CD4-positive, CD25-positive, alpha-beta regulatory T cell (primary cell): ENCODE data around the gene ZSCAN4. TPM values are rescaled to one million over a fixed set of nuclear protein-coding genes. Genes with fewer than 3 reads are reported as not detected.
A peak's percentile ranks its signal among the peaks of the same experiment; 100 is the strongest.

Source experiments
- ATAC-seq, 2 donors: fragments of 150-1000 bp; cut with Tn5 transposase; one replicate each; pipeline ENCODE4 v1.10.0; 2021; ENCODE audit warnings: low read depth in 2 of 2, moderate number of reproducible peaks in 2 of 2, moderate library complexity in 1 of 2
- DNase-seq, 3 donors: peaks; one replicate each; pipeline versions ENCODE4 v3.0.0 to v3.0.0-alpha.2; 2012 to 2022; ENCODE audit warnings: mixed read lengths in 1 of 3
- H3K27ac ChIP-seq: one replicate; pipeline ENCODE4 v1.7.0; 2013; ENCODE audit warnings: mild to moderate bottlenecking, low read length; ENCODE audit not compliant: insufficient read depth, poor library complexity, severe bottlenecking
- H3K27me3 ChIP-seq: one replicate; pipeline ENCODE4 v1.7.0; 2013; ENCODE audit warnings: low read length; ENCODE audit not compliant: control insufficient read depth, insufficient read depth
- H3K36me3 ChIP-seq: one replicate; pipeline ENCODE4 v1.7.0; 2013; ENCODE audit warnings: mild to moderate bottlenecking, low read length, moderate library complexity; ENCODE audit not compliant: control insufficient read depth, insufficient read depth
- H3K4me1 ChIP-seq: 2 replicates; pipeline ENCODE4 v1.7.0; 2013; ENCODE audit warnings: mild to moderate bottlenecking, low read length; ENCODE audit not compliant: insufficient read depth, control insufficient read depth, poor library complexity, severe bottlenecking
- H3K4me3 ChIP-seq: one replicate; pipeline ENCODE4 v1.7.0; 2013; ENCODE audit warnings: low read depth, mild to moderate bottlenecking, low read length, moderate library complexity
- H3K9me3 ChIP-seq, 2 experiments: 1 replicate in 1 of 2; 2 replicates in 1 of 2; pipeline ENCODE4 v1.7.0; 2013; ENCODE audit warnings: low read length in 2 of 2, mild to moderate bottlenecking in 1 of 2, moderate library complexity in 1 of 2; ENCODE audit not compliant: control insufficient read depth in 2 of 2
- H3K27ac Mint-ChIP-seq, 3 donors: one replicate each; pipeline ENCODE4 v1.8.0; 2020 to 2022; ENCODE audit warnings: mild to moderate bottlenecking in 3 of 3, mixed read lengths in 3 of 3, moderate library complexity in 2 of 3
- H3K27me3 Mint-ChIP-seq: one replicate; pipeline ENCODE4 v1.8.0; 2022; ENCODE audit warnings: mild to moderate bottlenecking, mixed read lengths
- H3K36me3 Mint-ChIP-seq: one replicate; pipeline ENCODE4 v1.8.0; 2020; ENCODE audit warnings: mixed read lengths
- H3K4me1 Mint-ChIP-seq, 4 donors: one replicate each; pipeline ENCODE4 v1.8.0; 2020 to 2022; ENCODE audit warnings: mixed read lengths in 4 of 4, mild to moderate bottlenecking in 1 of 4
- H3K4me3 Mint-ChIP-seq, 4 donors: one replicate each; pipeline ENCODE4 v1.8.0; 2020 to 2022; ENCODE audit warnings: mild to moderate bottlenecking in 4 of 4, mixed read lengths in 4 of 4, moderate library complexity in 3 of 4
- H3K9me3 Mint-ChIP-seq, 7 donors: one replicate each; pipeline ENCODE4 v1.8.0; 2020 to 2022; ENCODE audit warnings: mixed read lengths in 7 of 7, mild to moderate bottlenecking in 3 of 7, moderate library complexity in 2 of 7
- polyA plus RNA-seq, 4 donors: library from polyadenylated mRNA; unstranded; fragments of 300-500 nt; fragmentation: Illumina TruSeq; gene quantifications; one replicate each; pipeline ENCODE4 v1.2.3, GENCODE V29; 2021
- total RNA-seq: library from RNA; stranded (reverse); gene quantifications from one replicate; pipeline ENCODE4 v1.2.3, GENCODE V29; 2022

Gene ZSCAN4
- total and polyA plus RNA-seq, 5 donors from 2014 or later = not detected

DNA sequence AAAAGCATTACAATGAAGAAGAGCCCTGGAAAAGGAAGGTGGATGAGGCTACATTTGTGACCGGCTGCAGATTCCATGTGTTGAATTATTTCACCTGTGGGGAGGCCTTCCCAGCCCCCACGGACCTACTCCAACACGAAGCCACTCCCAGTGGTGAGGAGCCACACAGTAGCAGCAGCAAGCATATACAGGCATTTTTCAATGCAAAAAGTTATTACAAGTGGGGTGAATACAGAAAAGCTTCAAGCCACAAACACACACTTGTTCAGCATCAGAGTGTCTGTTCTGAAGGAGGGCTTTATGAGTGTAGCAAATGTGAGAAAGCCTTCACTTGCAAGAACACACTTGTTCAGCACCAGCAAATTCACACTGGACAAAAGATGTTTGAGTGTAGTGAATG, 18.0 kb downstream of the ZSCAN4 start:
- Mint-ChIP-seq H3K36me3 (peaks cover 62% of the 10 kb centered on the region), H3K4me1 (peaks cover 8 to 35% (median 20%) of the 10 kb centered on the region in 4 donors), H3K4me3 (no peak overlapping the region), H3K27ac (no peak overlapping the region), H3K9me3 (peaks cover 7 to 93% (median 58%) of the 10 kb centered on the region in 7 donors), H3K27me3 (no peaks in the 10 kb centered on the region)
- peaks cover 52% of the 10 kb centered on the region for H3K36me3 ChIP-seq
- ATAC-seq = no peak
- no peaks in the 10 kb centered on the region for H3K27me3 ChIP-seq
- H3K27ac ChIP-seq = no peak overlapping the region
- H3K4me3 ChIP-seq = no peak overlapping the region
- H3K9me3 ChIP-seq = peaks cover 77 to 96% of the 10 kb centered on the region in 2 experiments
- no peak for DNase-seq
- H3K4me1 ChIP-seq = peaks cover 13% of the 10 kb centered on the region

DNA sequence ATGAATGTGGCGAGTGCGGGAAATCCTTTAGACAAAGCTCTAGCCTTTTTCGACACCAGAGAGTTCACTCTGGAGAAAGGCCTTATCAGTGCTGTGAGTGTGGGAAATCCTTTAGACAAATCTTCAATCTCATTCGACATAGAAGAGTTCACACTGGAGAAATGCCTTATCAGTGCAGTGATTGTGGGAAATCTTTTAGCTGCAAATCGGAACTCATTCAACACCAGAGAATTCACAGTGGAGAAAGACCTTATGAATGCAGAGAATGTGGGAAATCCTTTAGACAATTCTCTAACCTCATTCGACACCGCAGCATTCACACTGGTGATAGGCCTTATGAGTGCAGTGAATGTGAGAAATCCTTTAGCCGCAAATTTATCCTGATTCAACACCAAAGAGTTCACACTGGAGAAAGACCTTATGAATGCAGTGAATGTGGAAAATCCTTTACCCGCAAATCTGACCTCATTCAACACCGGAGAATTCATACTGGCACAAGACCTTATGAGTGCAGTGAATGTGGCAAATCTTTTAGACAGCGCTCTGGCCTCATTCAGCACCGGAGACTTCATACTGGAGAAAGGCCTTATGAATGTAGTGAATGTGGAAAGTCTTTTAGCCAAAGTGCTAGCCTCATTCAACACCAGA, 18.8 kb downstream of the ZSCAN4 start:
- Histone ChIP-seq H3K36me3 (peaks cover 52% of the 10 kb centered on the region), H3K27ac (no peak overlapping the region), H3K4me3 (no peak overlapping the region), H3K9me3 (peaks cover 82 to 97% of the 10 kb centered on the region in 2 experiments), H3K27me3 (no peaks in the 10 kb centered on the region), H3K4me1 (peaks cover 8% of the 10 kb centered on the region)
- Mint-ChIP-seq H3K4me1 (peaks cover 1 to 27% (median 18%) of the 10 kb centered on the region in 4 donors), H3K27me3 (no peaks in the 10 kb centered on the region), H3K27ac (peak overlapping the region in 1 of 3 donors; percentile 43), H3K36me3 (peaks cover 55% of the 10 kb centered on the region), H3K9me3 (peaks cover 7 to 86% (median 55%) of the 10 kb centered on the region in 7 donors), H3K4me3 (no peak overlapping the region)
- DNase-seq = no peak
- no peak for ATAC-seq

GRCh38 chr19:57688011-57688763, 19.5 kb downstream of the ZSCAN4 start:
- Mint-ChIP-seq H3K9me3 (peaks cover under 1 to 86% (median 51%) of the 10 kb centered on the region in 7 donors), H3K4me3 (no peak overlapping the region), H3K36me3 (peaks cover 48% of the 10 kb centered on the region), H3K27me3 (no peaks in the 10 kb centered on the region), H3K27ac (no peak overlapping the region), H3K4me1 (peaks cover 0 to 20% (median 12%) of the 10 kb centered on the region in 4 donors)
- no peak for ATAC-seq
- peaks cover 49% of the 10 kb centered on the region for H3K36me3 ChIP-seq
- no peak for DNase-seq
- peaks cover under 1% of the 10 kb centered on the region for H3K4me1 ChIP-seq
- H3K4me3 ChIP-seq = peak overlapping the region; percentile 9
- no peak overlapping the region for H3K27ac ChIP-seq
- no peaks in the 10 kb centered on the region for H3K27me3 ChIP-seq
- peaks cover 84 to 97% of the 10 kb centered on the region in 2 experiments for H3K9me3 ChIP-seq

- H3K27ac ChIP-seq = no peak overlapping the region
- peaks cover 32% of the 10 kb centered on the region for H3K36me3 Mint-ChIP-seq
- H3K27ac Mint-ChIP-seq = no peak overlapping the region
- H3K36me3 ChIP-seq = peaks cover 33% of the 10 kb centered on the region
- H3K9me3 ChIP-seq = peaks cover 83 to 97% of the 10 kb centered on the region in 2 experiments
- H3K9me3 Mint-ChIP-seq = peaks cover 2 to 85% (median 39%) of the 10 kb centered on the region in 7 donors
- H3K27me3 ChIP-seq = no peaks in the 10 kb centered on the region
- no peak overlapping the region for H3K4me3 ChIP-seq
- no peaks in the 10 kb centered on the region for H3K4me1 ChIP-seq
- peak overlapping the region in 1 of 4 donors; percentile 41 for H3K4me3 Mint-ChIP-seq
- peaks cover 0 to 6% (median 2%) of the 10 kb centered on the region in 4 donors for H3K4me1 Mint-ChIP-seq
- no peaks in the 10 kb centered on the region for H3K27me3 Mint-ChIP-seq
- DNase-seq (no peak), ATAC-seq (no peak)
These were observed 21.0 kb downstream of the ZSCAN4 start for GRCh38 chr19:57689750-57690149.

- H3K9me3 Mint-ChIP-seq = peaks cover 1 to 84% (median 45%) of the 10 kb centered on the region in 7 donors
- H3K36me3 Mint-ChIP-seq = peaks cover 65% of the 10 kb centered on the region
- Histone ChIP-seq H3K27ac (no peak overlapping the region), H3K4me3 (no peak overlapping the region), H3K27me3 (no peaks in the 10 kb centered on the region), H3K36me3 (peaks cover 38% of the 10 kb centered on the region), H3K4me1 (no peaks in the 10 kb centered on the region), H3K9me3 (peaks cover 75 to 94% of the 10 kb centered on the region in 2 experiments)
- no peak overlapping the region for H3K27ac Mint-ChIP-seq
- no peak overlapping the region for H3K4me3 Mint-ChIP-seq
- peaks cover 4% of the 10 kb centered on the region for H3K27me3 Mint-ChIP-seq
- DNase-seq (no peak), ATAC-seq (no peak)
- H3K4me1 Mint-ChIP-seq = peaks cover 0 to 9% (median under 1%) of the 10 kb centered on the region in 4 donors
These were observed 32.9 kb downstream of the ZSCAN4 start for GRCh38 chr19:57701625-57702024.

GRCh38 chr19:57706346-57706745, 37.6 kb downstream of the ZSCAN4 start:
- peaks cover 59 to 93% of the 10 kb centered on the region in 2 experiments for H3K9me3 ChIP-seq
- H3K36me3 Mint-ChIP-seq = peaks cover 55% of the 10 kb centered on the region
- peak overlapping the region in 1 of 3 donors; percentile 56 for H3K27ac Mint-ChIP-seq
- no peak overlapping the region for H3K4me3 ChIP-seq
- H3K4me1 Mint-ChIP-seq = peaks cover 0 to 33% (median 5%) of the 10 kb centered on the region in 4 donors
- H3K36me3 ChIP-seq = peaks cover 32% of the 10 kb centered on the region
- no peaks in the 10 kb centered on the region for H3K4me1 ChIP-seq
- H3K27ac ChIP-seq = no peak overlapping the region
- no peaks in the 10 kb centered on the region for H3K27me3 ChIP-seq
- peak overlapping the region in 1 of 4 donors; percentile 35 for H3K4me3 Mint-ChIP-seq
- H3K27me3 Mint-ChIP-seq = peaks cover 9% of the 10 kb centered on the region
- ATAC-seq = no peak
- H3K9me3 Mint-ChIP-seq = peaks cover 0 to 88% (median 43%) of the 10 kb centered on the region in 7 donors
- no peak for DNase-seq

GRCh38 chr19:57708641-57709361, 40.1 kb downstream of the ZSCAN4 start, which contains the start of gene ZNF154:
Gene ZNF154 (minus strand): TSS chr19:57709204. CDS start chr19:57708971, 233 bp downstream.
- Histone ChIP-seq H3K27ac (peak within 1 kb of the TSS; percentile 58), H3K4me1 (no peaks in the 10 kb centered on the region), H3K36me3 (peaks cover 14% of the 10 kb centered on the region), H3K9me3 (peaks cover 56 to 93% of the 10 kb centered on the region in 2 experiments), H3K27me3 (no peaks in the 10 kb centered on the region), H3K4me3 (peak within 1 kb of the TSS; percentile 65)
- peaks cover 9% of the 10 kb centered on the region for H3K27me3 Mint-ChIP-seq
- H3K36me3 Mint-ChIP-seq = peaks cover 51% of the 10 kb centered on the region
- H3K9me3 Mint-ChIP-seq = peaks cover 0 to 83% (median 49%) of the 10 kb centered on the region in 7 donors
- H3K27ac Mint-ChIP-seq = peak within 1 kb of the TSS; percentile 41 to 90 (median 88)
- H3K4me3 Mint-ChIP-seq = peak within 1 kb of the TSS; percentile 47 to 95 (median 68)
- ATAC-seq = peak; percentile 57 to 84
- DNase-seq = peak; percentile 5 to 47 (median 43)
- peaks cover 0 to 33% (median 5%) of the 10 kb centered on the region in 4 donors for H3K4me1 Mint-ChIP-seq
